Activated CD4-positive, alpha-beta T cell treated with anti-CD3 and anti-CD28 coated beads, Interleukin-2, amount 50 U/mL, for 48 hours (primary cell): Measurements from ENCODE around the gene PACSIN2.
"Not testable (repeated sequence)": the region's sequence is repeated elsewhere in the genome, so short reads cannot be mapped to it uniquely, and the experiment has no call there.

Experiments used
- DNase-seq, 2 experiments: peaks; one replicate each; pipeline ENCODE4 v3.0.0-alpha.2; 2020

The PACSIN2 gene

GRCh38 chr22:43009444-43009843 lies 5.5 kb downstream of the PACSIN2 start:
- DNase-seq, result no peak

- DNase-seq, result no peak
Observed at GRCh38 chr22:43008921-43009320, 6.0 kb downstream of the PACSIN2 start.

GRCh38 chr22:43008509-43008908 lies 6.4 kb downstream of the PACSIN2 start:
- no peak for DNase-seq

- DNase-seq, result no peak
Observed at GRCh38 chr22:43007519-43008102, 7.3 kb downstream of the PACSIN2 start.

- DNase-seq, result no peak
Observed at GRCh38 chr22:43006753-43007152, 8.2 kb downstream of the PACSIN2 start.

- no peak for DNase-seq
Observed at GRCh38 chr22:43006016-43006505, 8.9 kb downstream of the PACSIN2 start.

GRCh38 chr22:43005106-43005505 lies 9.8 kb downstream of the PACSIN2 start:
- no peak for DNase-seq

- no peak for DNase-seq
Observed at GRCh38 chr22:43004362-43005035, 10.4 kb downstream of the PACSIN2 start.

GRCh38 chr22:43002202-43002586 lies 12.8 kb downstream of the PACSIN2 start:
- DNase-seq, result no peak

- no peak for DNase-seq
Observed at GRCh38 chr22:43001271-43002201, 13.4 kb downstream of the PACSIN2 start.

- peak; percentile 58 to 70 for DNase-seq
Observed at GRCh38 chr22:43000441-43001175, 14.3 kb downstream of the PACSIN2 start.

GRCh38 chr22:42997582-42998090 lies 17.3 kb downstream of the PACSIN2 start:
- no peak for DNase-seq

GRCh38 chr22:42996646-42997365 lies 18.1 kb downstream of the PACSIN2 start:
- DNase-seq, result no peak

- DNase-seq, result not testable (repeated sequence)
Observed at GRCh38 chr22:42995654-42996053, 19.3 kb downstream of the PACSIN2 start.

GRCh38 chr22:42994917-42995562 lies 19.9 kb downstream of the PACSIN2 start:
- no peak for DNase-seq

GRCh38 chr22:42994276-42994916 lies 20.6 kb downstream of the PACSIN2 start:
- DNase-seq, result no peak

- no peak for DNase-seq
Observed at GRCh38 chr22:42993651-42994275, 21.2 kb downstream of the PACSIN2 start.

GRCh38 chr22:42992886-42993479 lies 22.0 kb downstream of the PACSIN2 start:
- no peak for DNase-seq

GRCh38 chr22:42992092-42992491 lies 22.9 kb downstream of the PACSIN2 start:
- no peak for DNase-seq
